NCI-H345 treated with DMSO at 0.1 percent for 48 hours (cell line): Measurements from ENCODE around the gene SLC6A1.

Source experiments
- DNase-seq: peaks from one replicate; lab custom pipeline; 2025; ENCODE audit not compliant: unreplicated experiment; lab: John Stamatoyannopoulos, UW

SLC6A1 gene

DNA sequence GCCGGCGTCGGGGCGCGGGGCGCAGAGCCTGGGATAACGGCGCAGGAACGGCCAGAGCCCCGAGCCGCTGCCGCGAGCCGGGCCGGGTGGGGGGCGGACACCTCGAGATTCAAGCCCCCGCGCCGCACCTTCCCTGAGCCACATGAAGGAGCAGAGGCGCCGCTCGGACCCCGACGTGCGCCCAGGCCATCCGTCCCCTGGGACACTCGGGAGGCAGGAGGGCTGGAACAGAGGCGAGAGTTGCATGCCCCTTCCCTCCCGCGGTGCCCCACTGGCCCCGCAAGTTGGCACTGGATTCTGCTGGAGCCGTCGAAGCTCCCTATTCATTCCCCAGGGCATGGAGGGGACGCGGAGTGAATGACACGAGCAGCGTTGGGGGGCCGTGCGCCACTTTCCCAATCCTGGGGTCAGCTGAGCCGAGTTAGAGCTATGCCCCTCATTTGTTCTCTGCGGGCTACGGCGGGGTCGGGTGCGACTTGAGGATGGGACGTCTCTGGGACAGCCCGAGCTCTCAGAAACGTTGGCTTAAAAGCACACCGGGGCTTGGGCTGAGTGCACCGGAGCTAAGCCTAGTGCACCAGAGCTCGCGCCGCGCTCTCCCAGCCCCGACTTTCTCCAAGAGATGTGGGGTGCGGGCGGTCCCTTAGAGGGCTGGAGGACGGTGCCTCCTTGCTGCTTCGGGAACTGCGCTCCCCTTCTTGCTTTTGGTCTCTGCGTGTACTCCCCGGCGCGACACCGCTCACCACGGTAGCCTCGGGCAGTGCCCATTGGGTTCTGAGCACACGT lies 588 bp downstream of the SLC6A1 start:
- DNase-seq: no peak

DNA sequence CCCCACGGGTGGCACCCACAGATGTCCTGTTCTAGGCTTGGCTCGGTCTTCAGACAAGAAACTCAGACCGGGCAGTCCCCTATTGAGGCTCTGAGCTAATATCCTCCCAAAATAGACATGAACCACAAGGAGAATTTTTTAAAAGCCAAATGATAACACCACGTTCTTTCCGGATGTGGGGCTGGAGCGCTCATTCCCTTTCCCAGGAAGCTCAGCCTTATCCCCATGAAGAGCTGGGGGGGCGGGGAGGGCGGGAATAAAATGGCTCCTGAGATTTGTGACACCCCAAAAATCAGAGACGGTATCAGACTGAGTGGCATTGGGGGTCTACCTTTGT lies 1.1 kb downstream of the SLC6A1 start:
- no peak for DNase-seq

DNA sequence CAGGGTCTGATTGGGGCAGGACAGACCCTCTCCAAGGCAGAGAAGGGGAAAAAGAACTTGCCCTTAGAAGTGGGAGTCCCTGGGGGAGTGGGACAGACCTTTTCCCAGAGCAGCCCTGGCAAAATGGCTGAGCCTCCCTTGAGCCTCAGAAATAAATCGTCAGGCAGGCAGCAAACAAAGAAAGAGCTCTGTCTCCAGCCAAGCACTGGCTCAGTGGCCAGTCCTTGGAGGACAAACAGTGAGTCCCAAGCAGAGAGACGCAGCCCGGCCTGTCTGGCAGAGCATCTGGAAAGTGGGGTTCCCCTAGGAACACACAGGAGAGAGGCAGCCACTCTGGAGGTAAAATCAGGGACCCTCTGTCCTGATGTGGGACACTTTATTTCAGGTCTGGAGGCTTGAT lies 1.8 kb downstream of the SLC6A1 start:
- no peak for DNase-seq

DNA sequence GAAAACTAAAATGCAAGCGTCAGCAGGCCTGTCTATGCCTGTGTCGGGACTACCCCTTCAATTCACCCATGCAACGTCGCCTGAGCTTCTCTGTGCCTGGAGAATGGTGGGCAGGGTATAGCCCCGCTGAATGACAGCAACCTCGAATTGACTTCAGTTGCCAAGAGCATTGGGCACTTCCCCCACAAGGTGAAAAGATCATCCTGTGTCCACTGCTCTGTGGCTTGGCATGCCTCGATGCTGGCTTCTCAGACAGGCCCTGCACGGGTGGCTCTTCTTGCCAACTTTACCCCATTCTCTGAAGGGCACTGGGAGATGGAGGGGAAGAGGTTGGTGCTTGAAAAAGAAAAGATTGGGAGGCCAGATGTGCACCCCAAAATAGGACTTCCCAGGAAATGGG lies 3.3 kb downstream of the SLC6A1 start:
- DNase-seq: no peak

DNA sequence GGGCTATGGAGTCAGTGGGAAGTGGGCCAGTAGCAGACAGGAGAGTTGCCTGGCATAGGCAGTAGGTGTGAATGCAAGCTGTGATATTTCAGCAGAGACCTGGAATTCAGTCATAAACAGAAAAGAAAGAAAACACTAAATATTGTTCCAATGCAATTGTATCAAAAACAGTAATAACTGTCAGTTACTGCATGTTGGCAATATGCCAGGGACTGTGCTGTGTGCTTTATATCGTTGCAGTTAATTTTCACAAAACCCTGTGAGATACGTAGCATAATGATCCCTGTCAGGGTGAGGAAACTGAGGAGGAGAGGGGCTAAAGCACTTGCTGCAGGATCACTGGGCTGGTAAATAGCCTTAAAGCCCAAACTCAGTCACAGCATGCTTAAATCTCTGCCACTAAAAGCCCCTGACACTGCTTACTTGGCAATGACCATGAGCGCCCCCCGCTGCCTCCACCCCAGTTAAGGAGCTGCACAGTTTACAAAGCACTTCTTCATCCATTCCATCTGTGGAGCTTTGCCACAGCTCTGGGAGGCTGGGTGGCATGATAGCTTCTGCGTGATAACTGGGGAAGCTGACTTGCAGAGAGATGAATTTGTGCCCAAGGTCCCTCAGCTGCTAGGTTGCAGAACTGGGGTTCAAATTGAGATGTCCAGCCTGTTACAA lies 3.9 kb downstream of the SLC6A1 start:
- DNase-seq: no peak

DNA sequence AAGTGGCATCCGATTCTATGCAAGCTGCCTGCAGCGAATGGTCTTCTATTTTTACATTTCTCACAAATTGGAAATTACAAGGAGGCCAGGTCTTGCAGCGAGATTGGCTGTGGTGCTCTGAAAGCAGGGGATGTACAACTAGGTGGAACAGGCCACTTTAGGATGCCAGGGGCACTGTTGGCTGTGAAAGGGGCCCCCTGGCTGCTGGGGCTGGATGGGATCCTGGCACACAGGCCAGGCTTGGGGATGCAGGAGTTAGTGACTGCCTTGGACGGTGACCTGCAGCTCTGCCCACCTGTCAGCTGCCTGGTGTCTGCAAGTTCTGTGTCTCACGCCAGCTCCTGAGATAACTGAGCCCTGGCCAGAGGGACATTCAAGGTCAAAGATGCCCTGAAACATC lies 4.6 kb downstream of the SLC6A1 start:
- DNase-seq: no peak

DNA sequence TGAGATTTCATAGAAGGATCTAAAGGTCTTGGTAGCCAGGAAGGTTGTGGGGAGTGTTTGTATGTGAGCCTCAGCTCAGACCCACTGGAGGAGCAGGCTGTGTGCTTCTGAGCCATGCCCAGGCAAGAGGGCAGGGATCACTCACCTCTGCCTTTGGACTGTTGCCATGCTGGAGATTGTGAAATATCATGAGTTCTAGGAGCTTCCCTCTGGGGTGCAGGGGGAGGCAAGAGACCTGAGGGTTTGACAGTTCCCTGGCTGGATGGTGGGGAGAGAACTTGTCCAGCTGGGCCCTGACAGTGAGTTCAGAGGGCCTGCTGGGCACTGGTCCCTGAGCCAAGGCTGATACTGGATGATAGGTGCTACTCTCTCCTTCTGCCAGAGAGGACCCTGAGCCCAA lies 6.0 kb downstream of the SLC6A1 start:
- DNase-seq: no peak

DNA sequence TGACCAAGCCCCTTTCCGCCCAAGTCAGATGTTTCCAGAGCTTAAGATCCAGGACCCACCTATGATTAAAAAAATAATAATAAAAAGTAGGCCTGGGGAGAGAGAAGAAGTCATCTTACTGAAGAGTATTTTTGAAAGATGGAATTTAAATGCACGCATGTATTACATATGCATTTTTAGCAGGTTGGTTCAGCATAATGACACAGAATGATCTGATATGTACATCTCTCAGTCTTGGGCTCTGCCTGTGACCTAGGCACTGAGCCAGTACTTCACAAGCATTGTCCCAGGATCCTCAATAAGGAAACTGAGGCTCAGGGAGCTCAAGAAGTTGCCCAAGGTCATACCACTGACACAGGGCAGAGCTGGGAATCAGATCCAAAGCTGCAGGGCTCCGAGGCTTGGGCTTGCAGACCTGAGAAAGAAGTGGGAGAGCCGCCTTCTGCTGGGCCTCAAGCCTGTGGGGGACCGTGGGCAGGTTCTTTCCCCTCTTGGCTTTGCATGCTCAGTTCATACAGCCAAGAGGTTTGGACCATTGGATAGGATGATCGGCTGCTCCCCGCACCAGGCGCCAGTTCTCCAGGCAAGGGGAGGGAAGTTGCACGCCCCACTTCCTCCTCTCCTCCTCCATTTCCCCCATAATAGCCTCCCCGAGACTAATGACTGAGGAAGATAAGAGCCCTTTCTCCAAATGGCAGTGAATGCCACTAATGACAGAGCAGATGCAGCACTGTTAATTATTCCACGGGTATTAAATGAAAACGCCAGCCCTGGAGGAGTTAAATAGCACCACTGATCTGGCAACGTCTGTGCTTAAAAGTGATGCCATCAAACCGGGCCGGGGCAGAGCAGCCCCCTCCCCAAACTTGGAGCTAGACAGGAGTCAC lies 6.9 kb downstream of the SLC6A1 start:
- no peak for DNase-seq

DNA sequence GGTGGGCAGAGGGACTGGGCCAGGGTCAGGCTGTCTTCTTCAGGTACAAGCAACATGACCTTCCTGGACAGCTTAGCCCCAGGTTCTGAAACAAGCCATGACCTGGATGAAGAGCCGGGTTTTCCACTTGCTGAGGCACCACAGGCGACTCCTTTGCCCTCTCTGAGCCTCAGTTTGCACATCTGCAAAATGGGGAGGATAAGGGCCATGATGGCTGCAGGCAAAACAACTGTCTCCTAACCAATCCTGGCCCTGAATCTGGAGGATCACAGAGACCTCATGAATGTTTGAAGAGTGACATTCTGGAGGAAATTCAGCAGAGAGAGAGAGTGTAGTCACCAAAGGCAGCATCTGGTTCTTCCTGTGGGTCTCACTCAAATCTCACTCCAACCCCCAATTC lies 8.0 kb downstream of the SLC6A1 start:
- no peak for DNase-seq

DNA sequence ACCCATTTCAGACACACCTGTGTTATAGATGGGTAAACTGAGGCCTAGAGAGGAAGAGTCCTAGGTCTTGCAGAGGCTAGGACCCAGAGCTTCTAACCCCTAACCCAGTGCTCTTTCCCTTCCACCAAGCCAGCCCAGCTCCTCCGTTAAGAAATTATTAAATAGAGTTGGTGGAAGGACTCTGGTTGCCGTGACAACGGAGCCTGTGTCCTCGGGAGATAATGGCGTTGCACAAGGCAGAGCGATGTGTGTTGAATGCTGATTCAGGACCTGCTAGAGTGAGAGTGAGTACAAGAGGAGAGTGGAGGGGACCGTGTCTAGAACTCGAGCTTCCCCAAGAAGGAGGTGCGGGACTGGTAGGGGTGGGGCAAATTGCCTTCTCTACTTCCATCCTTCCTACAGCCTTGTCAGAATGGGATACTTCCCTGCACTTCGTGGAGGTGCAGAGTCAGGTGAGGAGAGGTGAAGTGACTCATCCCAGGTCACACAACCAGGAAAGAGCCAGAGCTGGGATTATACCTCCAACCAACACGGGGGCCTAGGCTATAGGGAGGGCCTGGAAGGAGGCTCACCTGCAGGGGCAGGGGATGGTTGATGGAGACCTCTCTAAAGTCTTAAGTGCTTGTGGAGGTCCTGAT lies 8.6 kb downstream of the SLC6A1 start:
- no peak for DNase-seq

DNA sequence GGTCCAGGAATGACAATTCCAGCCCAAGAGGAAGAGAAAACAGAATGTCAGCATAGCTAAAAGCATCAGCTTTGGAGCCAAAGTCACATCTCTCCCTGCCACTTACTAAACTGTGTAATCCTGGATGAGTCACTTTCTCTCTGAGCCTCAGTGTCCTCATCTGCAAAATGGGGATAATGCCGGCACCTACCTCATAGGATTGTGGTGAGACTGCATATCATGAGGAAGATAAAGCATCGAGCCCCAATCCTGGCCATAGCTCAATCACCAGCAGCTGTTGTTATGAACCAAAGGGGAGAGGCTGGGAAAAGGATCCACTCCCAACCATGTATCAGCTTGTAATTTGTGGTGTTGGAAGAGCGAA lies 9.1 kb downstream of the SLC6A1 start:
- no peak for DNase-seq

DNA sequence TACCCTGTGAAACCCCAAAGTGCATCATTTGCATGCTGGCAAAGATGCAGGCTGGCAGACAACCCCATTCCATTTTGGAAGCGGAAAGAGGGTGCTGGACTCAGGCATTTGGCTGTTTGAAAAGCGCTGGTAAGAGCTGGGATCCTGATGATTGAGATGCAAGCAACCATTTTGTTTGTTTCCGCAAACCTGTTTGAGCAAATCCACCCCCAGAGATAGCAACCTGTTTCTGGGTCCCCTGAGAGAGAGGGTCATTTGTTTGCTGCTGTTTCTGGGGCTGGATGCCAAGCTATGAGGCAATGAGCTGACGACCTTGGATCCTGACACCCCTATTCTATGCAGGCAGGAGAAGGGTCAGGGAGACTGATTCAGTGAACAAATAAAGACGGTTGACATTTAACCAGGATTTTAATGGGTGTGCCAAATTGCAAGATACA lies 9.8 kb downstream of the SLC6A1 start:
- no peak for DNase-seq

DNA sequence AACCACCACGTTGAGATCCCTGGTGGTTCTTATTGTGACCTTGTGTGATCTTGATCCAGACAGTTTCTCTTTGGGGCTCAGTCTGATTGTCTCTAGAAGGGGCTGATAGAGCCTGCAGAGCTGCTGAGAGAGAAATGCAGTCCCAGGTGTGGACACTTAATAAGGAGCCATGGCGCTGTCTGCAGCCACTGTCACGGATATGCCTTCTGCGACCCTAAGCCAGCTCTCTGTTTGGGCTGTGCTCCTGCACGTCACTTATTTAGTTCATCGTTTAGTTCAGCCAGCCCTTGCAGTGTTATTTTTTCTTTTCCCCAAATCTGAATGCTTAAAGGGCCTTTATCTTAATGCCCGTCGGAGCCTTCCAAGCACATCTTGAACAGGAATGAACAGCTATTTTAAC lies 12.0 kb downstream of the SLC6A1 start:
- DNase-seq: no peak

DNA sequence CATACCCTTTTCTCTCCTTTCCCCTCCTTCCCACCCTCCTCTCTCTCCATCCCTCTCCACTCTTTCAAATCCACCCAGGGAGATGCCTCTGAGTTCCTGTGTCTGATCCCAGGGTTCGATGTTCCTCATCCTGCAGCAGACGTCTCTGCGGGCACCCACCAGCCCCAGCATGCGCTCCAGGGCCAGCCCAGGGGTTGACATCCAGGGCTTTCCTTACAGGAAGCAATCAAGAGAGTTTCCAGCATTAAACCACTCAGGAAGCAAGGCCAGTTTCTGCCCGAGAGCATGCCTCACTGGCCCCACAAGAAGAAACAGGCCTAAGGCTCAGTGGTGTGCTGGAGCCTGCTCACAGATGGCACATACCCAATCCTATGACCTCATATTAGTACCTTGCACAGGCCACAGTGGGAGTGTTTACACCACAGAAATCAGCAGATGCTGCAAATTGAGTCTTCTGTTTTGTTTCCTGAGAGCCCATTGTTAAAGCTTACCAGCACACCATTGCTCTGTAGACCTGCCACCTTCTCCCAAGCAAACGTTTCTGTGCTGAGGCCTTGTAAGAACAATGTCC lies 13.2 kb downstream of the SLC6A1 start:
- DNase-seq: no peak

DNA sequence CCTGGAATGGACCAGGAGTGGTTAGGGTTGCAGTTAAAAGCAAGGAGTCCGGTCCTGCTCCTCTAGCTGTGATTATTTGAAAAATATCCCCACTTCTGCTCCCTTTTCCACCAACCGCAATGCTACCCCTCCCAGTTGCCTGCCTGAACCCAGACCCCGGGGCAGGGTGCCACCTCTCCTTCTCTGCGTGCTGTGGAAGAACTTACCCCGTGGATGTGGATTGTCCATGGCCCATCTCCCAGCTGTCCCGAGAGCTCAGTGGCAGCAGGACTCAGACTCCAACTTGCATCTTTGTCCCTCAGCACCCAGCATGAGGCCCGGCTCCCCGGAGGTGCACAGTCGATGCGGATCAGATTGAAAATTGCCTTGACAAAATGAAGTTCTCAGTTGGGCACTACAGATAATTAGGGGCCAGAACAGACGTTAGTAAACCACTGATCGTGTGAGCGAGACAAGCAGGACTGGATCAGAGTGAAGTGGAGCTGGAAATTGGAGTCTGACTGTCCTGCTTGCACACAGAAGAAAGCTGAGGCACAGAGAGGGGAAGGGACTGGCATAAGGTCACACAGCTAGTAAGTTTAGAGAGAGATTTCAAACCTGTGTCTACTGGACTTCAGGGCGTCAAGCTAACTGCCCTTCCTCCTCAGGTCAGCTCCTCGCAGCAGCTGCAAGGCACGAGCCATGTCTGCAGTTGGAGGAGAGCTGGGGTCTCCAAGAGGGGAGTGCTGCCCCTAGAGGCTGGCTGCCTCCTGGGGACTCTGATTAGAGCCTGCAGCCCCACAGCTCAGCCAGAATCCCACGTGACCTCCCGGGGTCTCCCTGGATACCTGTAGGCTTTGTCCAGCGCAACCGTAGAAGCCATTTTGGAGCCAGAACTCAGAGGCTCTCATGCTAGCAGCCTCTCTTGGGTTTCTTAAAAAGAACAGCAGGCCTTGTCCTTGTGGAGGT lies 14.7 kb downstream of the SLC6A1 start:
- no peak for DNase-seq

DNA sequence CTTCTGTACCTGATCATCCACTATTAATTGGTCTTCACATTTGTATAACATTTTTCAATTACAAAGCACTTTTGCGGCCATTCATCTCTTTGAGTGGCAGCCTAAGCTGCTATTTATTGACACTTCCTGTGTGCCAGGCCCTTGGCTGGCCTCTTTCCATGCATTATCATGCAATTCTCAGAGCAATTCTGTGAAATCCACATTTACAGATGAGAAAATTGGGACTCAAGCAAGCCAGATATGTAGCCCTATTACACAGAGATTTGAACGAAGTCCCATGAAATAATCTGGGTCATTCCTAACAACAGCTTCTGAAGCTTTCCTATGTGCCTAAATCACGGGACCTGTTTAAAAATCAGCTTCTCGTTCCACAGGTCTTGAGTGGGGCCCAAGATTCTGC lies 17.4 kb downstream of the SLC6A1 start:
- DNase-seq: no peak

DNA sequence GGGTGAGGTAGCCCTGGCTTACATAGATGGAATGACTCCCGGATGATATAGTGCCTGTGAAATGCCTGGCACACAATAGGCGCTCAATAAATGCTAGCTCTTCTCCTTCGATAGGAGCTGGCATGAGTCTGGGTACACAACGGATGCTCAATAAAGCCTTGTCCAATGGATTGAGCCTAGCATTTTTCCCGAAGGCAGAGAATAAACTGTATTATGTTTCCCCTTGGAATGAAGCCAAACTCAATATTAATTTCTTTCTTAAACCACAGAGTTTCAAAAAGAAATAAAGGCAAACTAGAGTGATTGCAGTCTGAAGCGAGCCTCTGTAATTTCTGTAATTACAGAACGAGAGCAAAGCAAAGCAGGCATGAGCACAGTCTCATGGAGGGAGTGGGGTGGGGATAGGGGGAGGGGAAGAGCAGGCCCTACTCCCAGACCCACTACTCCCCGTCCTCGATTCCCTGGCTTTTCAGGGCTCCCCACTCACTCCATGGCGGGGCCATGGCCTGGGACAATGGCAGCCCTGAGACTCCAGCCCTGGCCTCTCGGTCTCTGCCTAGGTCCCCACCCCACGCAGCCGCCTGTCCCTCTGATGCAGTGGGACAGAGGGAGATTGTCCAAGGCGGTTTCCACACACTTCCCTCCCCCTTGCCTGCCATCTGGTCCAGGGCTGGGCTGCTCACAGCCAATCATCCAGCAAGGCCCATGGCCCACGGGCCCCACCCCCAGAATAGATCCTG lies 18.0 kb downstream of the SLC6A1 start:
- no peak for DNase-seq

DNA sequence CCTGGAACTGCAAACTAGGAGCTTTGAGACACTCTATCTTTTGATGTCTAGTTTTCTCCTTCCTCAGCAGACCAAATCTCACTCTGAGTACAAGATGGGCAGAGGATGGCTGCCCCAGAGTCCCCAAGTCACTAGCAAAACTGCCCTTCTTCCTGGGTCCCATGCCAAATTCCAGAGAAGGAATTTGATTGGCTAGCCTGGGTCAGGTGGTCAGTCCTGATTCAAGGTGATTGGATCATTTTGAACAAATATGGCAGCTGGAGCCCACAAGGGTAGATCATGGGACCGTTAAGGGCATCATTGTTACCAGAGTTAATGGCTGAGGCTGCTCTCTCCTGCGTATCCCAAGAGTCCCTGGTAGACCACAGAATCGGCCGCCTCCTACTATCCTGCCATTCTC lies 21.7 kb downstream of the SLC6A1 start:
- DNase-seq: no peak

DNA sequence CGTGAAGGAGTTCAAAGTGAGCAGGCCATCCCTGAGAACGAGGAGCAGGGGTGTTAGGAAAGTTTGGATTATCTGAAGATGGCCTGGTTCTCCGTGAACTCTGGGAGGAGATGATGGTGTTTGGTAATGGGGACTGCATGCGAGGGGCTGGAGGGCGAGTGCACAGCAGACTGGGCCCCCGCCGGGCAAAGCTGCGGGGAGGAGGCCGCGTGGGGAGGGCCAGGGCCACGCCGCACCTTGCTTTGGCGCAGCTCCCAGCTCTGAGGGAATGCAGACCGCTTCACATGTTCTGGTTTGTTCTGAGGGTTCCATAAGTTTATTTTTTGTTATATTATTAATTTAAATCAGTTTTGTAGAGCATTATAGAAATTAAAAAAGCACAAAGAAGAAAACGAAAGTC lies 22.2 kb downstream of the SLC6A1 start:
- DNase-seq: no peak
